Stimulated activated CD8-positive, alpha-beta memory T cell treated with anti-CD3 and anti-CD28 coated beads, Interleukin-2, amount 100 ng/mL, for 48 hours (primary cell): ENCODE results near the gene FXYD1.
"Not testable (repeated sequence)": the region's sequence is repeated elsewhere in the genome, so short reads cannot be mapped to it uniquely, and the experiment has no call there.

ENCODE experiments used
- DNase-seq, 2 donors: peaks; one replicate each; pipeline ENCODE4 v3.0.0-alpha.2; 2020; ENCODE audit warnings: low read depth in 2 of 2

The FXYD1 gene

GRCh38 chr19:35138305-35138892 is at the start of gene FXYD1:
Gene FXYD1, plus strand, starts transcription at chr19:35138824. Its CDS starts 1,256 bp downstream, at chr19:35140080.
- no peak for DNase-seq

GRCh38 chr19:35089554-35089953 is 49.1 kb upstream of the FXYD1 start:
- no peak for DNase-seq

- DNase-seq = no peak
These were observed 48.5 kb upstream of the FXYD1 start for GRCh38 chr19:35090160-35090505.

- DNase-seq = peak in 1 of 2 donors; percentile 30
These were observed 48.0 kb upstream of the FXYD1 start for GRCh38 chr19:35090506-35091214.

GRCh38 chr19:35093430-35093829 is 45.2 kb upstream of the FXYD1 start:
- DNase-seq = no peak

GRCh38 chr19:35093941-35094647 is 44.5 kb upstream of the FXYD1 start:
- no peak for DNase-seq

GRCh38 chr19:35094656-35095055 is 44.0 kb upstream of the FXYD1 start:
- no peak for DNase-seq

GRCh38 chr19:35095667-35096368 is 42.8 kb upstream of the FXYD1 start:
- no peak for DNase-seq

- DNase-seq = no peak
These were observed 40.1 kb upstream of the FXYD1 start for GRCh38 chr19:35098413-35099049.

GRCh38 chr19:35099155-35099896 is 39.3 kb upstream of the FXYD1 start:
- no peak for DNase-seq

- no peak for DNase-seq
These were observed 38.7 kb upstream of the FXYD1 start for GRCh38 chr19:35099897-35100275.

GRCh38 chr19:35100588-35101533 is 37.8 kb upstream of the FXYD1 start:
- DNase-seq = no peak

- not testable (repeated sequence) for DNase-seq
These were observed 36.7 kb upstream of the FXYD1 start for GRCh38 chr19:35101949-35102348.

GRCh38 chr19:35103614-35104013 is 35.0 kb upstream of the FXYD1 start:
- DNase-seq = not testable (repeated sequence)

GRCh38 chr19:35104361-35104760 is 34.3 kb upstream of the FXYD1 start:
- no peak for DNase-seq

GRCh38 chr19:35105047-35105410 is 33.6 kb upstream of the FXYD1 start:
- no peak for DNase-seq

GRCh38 chr19:35105411-35106290 is 33.0 kb upstream of the FXYD1 start:
- no peak for DNase-seq

- no peak for DNase-seq
These were observed 32.4 kb upstream of the FXYD1 start for GRCh38 chr19:35106291-35106583.

GRCh38 chr19:35106898-35107541 is 31.6 kb upstream of the FXYD1 start:
- no peak for DNase-seq
